ENCODE results near the gene MPRIP. TPM values are rescaled to one million over a fixed set of nuclear protein-coding genes. Genes with fewer than 3 reads are reported as not detected.

The MPRIP gene
- total RNA-seq, 1 experiment from 2014 or later: 132 TPM

DNA sequence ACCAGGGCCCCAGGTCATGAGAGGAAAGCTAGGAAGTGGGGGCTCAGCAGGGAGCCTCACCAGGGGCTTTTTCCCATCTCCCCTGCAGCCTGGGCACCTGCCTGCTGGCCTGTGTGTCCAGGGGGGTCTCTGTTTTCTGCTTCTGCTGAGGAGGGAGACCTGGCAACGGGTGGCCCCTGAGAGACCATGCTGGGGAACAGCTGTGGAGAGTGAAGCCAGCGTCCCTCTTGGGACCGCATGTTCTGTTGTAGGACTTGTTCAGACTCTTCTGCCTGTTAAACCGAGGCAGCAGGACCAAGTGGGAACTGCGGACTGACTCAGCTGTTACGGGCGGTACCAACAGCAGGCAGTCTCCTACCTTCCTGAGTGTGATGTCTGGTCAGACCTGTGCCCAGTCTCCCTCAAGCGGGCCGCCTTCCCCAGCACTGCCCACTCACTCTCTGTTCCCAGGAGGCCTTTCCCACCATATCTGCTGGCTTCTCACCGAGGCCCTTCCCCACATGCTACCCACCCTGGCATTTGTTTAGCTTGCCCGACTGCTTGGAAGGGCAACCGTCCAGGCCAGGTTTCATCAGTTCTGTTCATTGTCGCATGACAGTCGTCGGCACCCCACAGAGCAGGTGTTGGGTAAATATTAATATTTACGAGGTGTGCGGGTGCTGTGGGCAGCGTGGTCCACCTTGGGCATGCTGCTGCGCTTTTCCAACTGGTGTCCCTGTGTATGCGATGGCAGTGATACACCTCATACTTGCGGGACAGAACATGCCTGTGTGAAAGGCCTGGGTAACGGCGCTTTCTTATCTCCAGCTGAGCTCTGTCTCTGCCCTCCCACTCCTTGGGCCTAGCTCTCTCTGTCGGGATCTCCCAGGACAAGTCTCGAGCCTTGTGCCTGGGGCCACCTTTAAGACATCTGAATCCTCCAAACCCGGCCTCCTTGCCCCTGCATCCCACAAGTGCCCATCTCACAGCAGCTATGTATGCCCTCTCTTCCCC, 69.4 kb downstream of the MPRIP start:
- Histone ChIP-seq H3K9ac (ENCODE audit: extremely low read depth, insufficient read length, low read length) (no peak overlapping the region), H4K20me1 (ENCODE audit: control insufficient read depth, insufficient read depth, insufficient read length) (no peaks in the 10 kb centered on the region), H2AK5ac (ENCODE audit: insufficient read length, low read length) (no peak overlapping the region), H3K14ac (ENCODE audit: insufficient read depth, low read length) (no peak overlapping the region), H3K27me3 (ENCODE audit: insufficient read depth, low read length) (no peaks in the 10 kb centered on the region), H2BK120ac (ENCODE audit: low read depth, low read length, poor library complexity, severe bottlenecking) (no peak overlapping the region), H3K79me2 (ENCODE audit: insufficient read depth, low read length) (0 out of 2 replicates have a peak, but pooled peaks cover 2% of the 10 kb centered on the region), H3T11ph (ENCODE audit: low read length) (no peak overlapping the region), H2BK12ac (ENCODE audit: insufficient read length, low read depth, low read length) (no peak overlapping the region), H3K79me1 (ENCODE audit: insufficient read depth, low read depth, low read length, poor library complexity, severe bottlenecking) (no peaks in the 10 kb centered on the region), H3K4me1 (ENCODE audit: insufficient read depth, low read length) (no peaks in the 10 kb centered on the region), H2BK15ac (ENCODE audit: low read depth, low read length) (no peak overlapping the region), H2BK20ac (ENCODE audit: low read depth, low read length, poor library complexity, severe bottlenecking) (no peak overlapping the region), H3K23ac (ENCODE audit: insufficient read length, low read depth, low read length) (no peak overlapping the region), H3K9me3 (ENCODE audit: control insufficient read depth, low read depth, low read length) (no peaks in the 10 kb centered on the region), H4K5ac (ENCODE audit: insufficient read length, low read depth, low read length) (no peak overlapping the region), H4K91ac (ENCODE audit: insufficient read length, low read depth, low read length) (no peak overlapping the region), H3K23me2 (ENCODE audit: insufficient read length, low read depth, low read length, poor library complexity, severe bottlenecking) (no peaks in the 10 kb centered on the region), H3K27ac (ENCODE audit: insufficient read length, low read depth, low read length) (no peak overlapping the region), H2BK5ac (ENCODE audit: insufficient read length, low read length) (no peak overlapping the region), H3K56ac (ENCODE audit: insufficient read length, low read depth, low read length) (no peak overlapping the region), H3K4me2 (ENCODE audit: insufficient read depth, insufficient read length, low read length) (no peak overlapping the region), H3K4ac (ENCODE audit: low read depth, low read length) (no peak overlapping the region), H4K8ac (replicated peaks; ENCODE audit: insufficient read length, low read depth, low read length) (no peak overlapping the region), H3K18ac (ENCODE audit: insufficient read length, low read depth, low read length) (no peak overlapping the region), H2AFZ (ENCODE audit: low read length) (no peak overlapping the region)
- WGBS (ENCODE audit: extremely low coverage, insufficient read length, low lambda C conversion rate): no CpG with 5 or more reads among the region's 26 CpGs
- Mint-ChIP-seq H3K4me3 (no peak overlapping the region), H3K9me3 (no peaks in the 10 kb centered on the region), H3K27me3 (ENCODE audit: low read depth) (peaks cover 2% of the 10 kb centered on the region; the same call in 1 of the 2 replicates), H3K4me1 (peaks cover 20% of the 10 kb centered on the region in 2 experiments), H3K36me3 (ENCODE audit: insufficient read depth in 1 of 3, low read depth in 3 of 3) (no peaks in the 10 kb centered on the region), H3K27ac (peak overlapping the region in 2 of 3 experiments; percentile 80 to 89; a peak in 4 of 7 replicates)
- TF ChIP-seq, protein P1, sequence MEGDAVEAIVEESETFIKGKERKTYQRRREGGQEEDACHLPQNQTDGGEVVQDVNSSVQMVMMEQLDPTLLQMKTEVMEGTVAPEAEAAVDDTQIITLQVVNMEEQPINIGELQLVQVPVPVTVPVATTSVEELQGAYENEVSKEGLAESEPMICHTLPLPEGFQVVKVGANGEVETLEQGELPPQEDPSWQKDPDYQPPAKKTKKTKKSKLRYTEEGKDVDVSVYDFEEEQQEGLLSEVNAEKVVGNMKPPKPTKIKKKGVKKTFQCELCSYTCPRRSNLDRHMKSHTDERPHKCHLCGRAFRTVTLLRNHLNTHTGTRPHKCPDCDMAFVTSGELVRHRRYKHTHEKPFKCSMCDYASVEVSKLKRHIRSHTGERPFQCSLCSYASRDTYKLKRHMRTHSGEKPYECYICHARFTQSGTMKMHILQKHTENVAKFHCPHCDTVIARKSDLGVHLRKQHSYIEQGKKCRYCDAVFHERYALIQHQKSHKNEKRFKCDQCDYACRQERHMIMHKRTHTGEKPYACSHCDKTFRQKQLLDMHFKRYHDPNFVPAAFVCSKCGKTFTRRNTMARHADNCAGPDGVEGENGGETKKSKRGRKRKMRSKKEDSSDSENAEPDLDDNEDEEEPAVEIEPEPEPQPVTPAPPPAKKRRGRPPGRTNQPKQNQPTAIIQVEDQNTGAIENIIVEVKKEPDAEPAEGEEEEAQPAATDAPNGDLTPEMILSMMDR (conservative IDR thresholded peaks at IDR 0.05): no peak
- DNase-seq: no peak

All from H9 (cell line).